GM23338 (cell line): ENCODE data around the gene ARL9. TPM values are rescaled to one million over a fixed set of nuclear protein-coding genes. Genes with fewer than 3 reads are reported as not detected.

Experiments used
- ATAC-seq: fragments of 200-7000 bp; cut with Tn5 transposase; 3 replicates; pipeline ENCODE4 v1.9.1; 2020
- DNase-seq: peaks from one replicate; pipeline ENCODE4 v3.0.0-alpha.2; 2015; ENCODE audit warnings: low spot score
- H2AFZ ChIP-seq: fragments of 200-600 bp; sonication (generic); 2 replicates; pipeline ENCODE4 v1.8.0; 2016; ENCODE audit warnings: antibody characterized with exemption, mild to moderate bottlenecking, moderate library complexity
- H3F3A ChIP-seq: fragments of 200-600 bp; sonication (generic); replicated peaks from 2 replicates; pipeline ENCODE4 v1.8.0; 2017; ENCODE audit warnings: antibody characterized with exemption, mixed run types, low read depth
- H3K27ac ChIP-seq: fragments of 200-600 bp; sonication (generic); 2 replicates; pipeline ENCODE4 v1.6.1; 2016; ENCODE audit warnings: low read depth
- H3K27me3 ChIP-seq: fragments of 200-600 bp; sonication (generic); 2 replicates; pipeline ENCODE4 v1.8.0; 2016; ENCODE audit warnings: mild to moderate bottlenecking, mixed run types, moderate library complexity; ENCODE audit not compliant: insufficient read depth
- H3K36me3 ChIP-seq: fragments of 200-600 bp; sonication (generic); 2 replicates; pipeline ENCODE4 v1.8.0; 2016; ENCODE audit warnings: mild to moderate bottlenecking; ENCODE audit not compliant: insufficient read depth
- H3K4me1 ChIP-seq: fragments of 200-600 bp; sonication (generic); 2 replicates; pipeline ENCODE4 v1.8.0; 2016; ENCODE audit warnings: mild to moderate bottlenecking, moderate library complexity; ENCODE audit not compliant: insufficient read depth
- H3K4me2 ChIP-seq: fragments of 200-600 bp; sonication (generic); 2 replicates; pipeline ENCODE4 v1.7.1; 2017; ENCODE audit warnings: mixed run types
- H3K4me3 ChIP-seq: fragments of 200-600 bp; sonication (generic); 2 replicates; pipeline ENCODE4 v1.6.1; 2016; ENCODE audit warnings: mixed run types
- H3K79me2 ChIP-seq: fragments of 200-600 bp; sonication (generic); replicated peaks from 2 replicates; pipeline ENCODE4 v1.8.0; 2017; ENCODE audit warnings: mild to moderate bottlenecking; ENCODE audit not compliant: insufficient read depth
- H3K9me2 ChIP-seq: fragments of 200-600 bp; sonication (generic); 2 replicates; pipeline ENCODE4 v1.8.0; 2017; ENCODE audit not compliant: insufficient read depth
- H4K20me1 ChIP-seq: fragments of 200-600 bp; sonication (generic); replicated peaks from 2 replicates; pipeline ENCODE4 v1.8.0; 2017; ENCODE audit warnings: mild to moderate bottlenecking; ENCODE audit not compliant: insufficient read depth
- H3K27ac Mint-ChIP-seq: 2 replicates; pipeline ENCODE4 v1.8.0; 2020; ENCODE audit warnings: inconsistent platforms, mild to moderate bottlenecking, moderate library complexity, mixed read lengths
- H3K27me3 Mint-ChIP-seq: 3 replicates; pipeline ENCODE4 v1.8.0; 2022; ENCODE audit warnings: low read depth, mild to moderate bottlenecking, moderate library complexity, mixed read lengths, inconsistent platforms; ENCODE audit not compliant: insufficient read depth, poor library complexity
- H3K36me3 Mint-ChIP-seq: 3 replicates; pipeline ENCODE4 v1.8.0; 2021; ENCODE audit warnings: low read depth, mild to moderate bottlenecking, inconsistent platforms, moderate library complexity, mixed read lengths
- H3K4me1 Mint-ChIP-seq: 3 replicates; pipeline ENCODE4 v1.8.0; 2020; ENCODE audit warnings: mild to moderate bottlenecking, inconsistent platforms, mixed read lengths
- H3K4me3 Mint-ChIP-seq: 3 replicates; pipeline ENCODE4 v1.8.0; 2021; ENCODE audit warnings: moderate library complexity, mild to moderate bottlenecking, inconsistent platforms, mixed read lengths
- H3K9me3 Mint-ChIP-seq: 3 replicates; pipeline ENCODE4 v1.8.0; 2020; ENCODE audit warnings: moderate library complexity, mild to moderate bottlenecking, inconsistent platforms, mixed read lengths
- CREB1 ChIP-seq: fragments of 250-450 bp; sonication (Bioruptor Pico); IDR thresholded peaks from 2 replicates; pipeline ENCODE4 v1.5.0; 2020; ENCODE audit warnings: low read depth, mild to moderate bottlenecking, moderate library complexity
- CTCF ChIP-seq, 2 experiments: fragments of 200-600 bp in 1 of 2; sonication (generic) in 1 of 2; conservative IDR thresholded peaks; 2 replicates each; pipeline versions ENCODE4 v1.5.1 to v1.6.1; 2016 to 2017; ENCODE audit warnings: antibody characterized with exemption in 2 of 2, low read depth in 2 of 2, mild to moderate bottlenecking in 2 of 2, moderate library complexity in 1 of 2
- ETS1 ChIP-seq: IDR thresholded peaks from 2 replicates; pipeline ENCODE4 v1.6.1; 2016; ENCODE audit warnings: antibody characterized with exemption
- EZH2phosphoT487 ChIP-seq: fragments of 200-600 bp; sonication (generic); IDR thresholded peaks from one replicate; pipeline ENCODE4 v1.8.1; 2018; ENCODE audit warnings: antibody characterized with exemption; ENCODE audit not compliant: unreplicated experiment
- JUNB ChIP-seq: IDR thresholded peaks from one replicate; pipeline ENCODE4 v1.6.1; 2016; ENCODE audit warnings: antibody characterized with exemption; ENCODE audit not compliant: unreplicated experiment
- NANOG ChIP-seq: IDR thresholded peaks from 2 replicates; pipeline ENCODE4 v1.6.1; 2016; ENCODE audit warnings: antibody characterized with exemption, borderline replicate concordance
- POLR2AphosphoS5 ChIP-seq: IDR thresholded peaks from 2 replicates; pipeline ENCODE4 v1.6.1; 2016; ENCODE audit warnings: antibody characterized with exemption, low read depth
- REST ChIP-seq: IDR thresholded peaks from one replicate; pipeline ENCODE4 v1.6.1; 2018; ENCODE audit warnings: antibody characterized with exemption; ENCODE audit not compliant: unreplicated experiment
- ZNF114 ChIP-seq: fragments of 250-450 bp; sonication (Bioruptor Pico); IDR thresholded peaks from 2 replicates; pipeline ENCODE4 v1.5.0; 2020; ENCODE audit warnings: mild to moderate bottlenecking, moderate library complexity
- ZNF331 ChIP-seq: fragments of 250-450 bp; sonication (Bioruptor Pico); IDR thresholded peaks from 2 replicates; pipeline ENCODE4 v1.5.0; 2020; ENCODE audit warnings: low read depth, mild to moderate bottlenecking, moderate library complexity
- polyA plus RNA-seq: library from polyadenylated mRNA; unstranded; fragments of >200 nt; fragmentation: Nextera tagmentation; extraction: Ambion mirVana; gene quantifications from 2 replicates; pipeline ENCODE4 v1.2.1, GENCODE V29; 2016
- total RNA-seq: library from RNA; depleted of rRNA; stranded (reverse); fragments of >200 nt; shearing (Covaris generic); gene quantifications from 2 replicates; pipeline ENCODE4 v1.2.3, GENCODE V29; 2014

Gene ARL9
- total and polyA plus RNA-seq, 2 experiments from 2014 or later, result 0.37 TPM; not detected in 1

- Histone ChIP-seq H3K4me1 (no peaks in the 10 kb centered on the region), H3K9me2 (no peaks in the 10 kb centered on the region), H3K4me2 (peak overlapping the region; percentile 77), H4K20me1 (no peaks in the 10 kb centered on the region), H3F3A (no peaks in the 10 kb centered on the region), H2AFZ (peak overlapping the region; percentile 74; the same call in 1 of the 2 replicates), H3K79me2 (no peaks in the 10 kb centered on the region), H3K36me3 (no peaks in the 10 kb centered on the region), H3K4me3 (peak overlapping the region; percentile 45), H3K27ac (no peak overlapping the region), H3K27me3 (peaks cover 12% of the 10 kb centered on the region)
- Mint-ChIP-seq H3K4me1 (no peaks in the 10 kb centered on the region), H3K9me3 (no peaks in the 10 kb centered on the region; the same call in 2 of the 3 replicates), H3K36me3 (no peaks in the 10 kb centered on the region), H3K27ac (no peak overlapping the region), H3K27me3 (peaks cover 5% of the 10 kb centered on the region), H3K4me3 (peak overlapping the region; percentile 68; the same call in 2 of the 3 replicates)
- DNase-seq (peak; percentile 87), ATAC-seq (peak; percentile 99)
- TF ChIP-seq EZH2phosphoT487 (no peak), CREB1 (peak; percentile 74), POLR2AphosphoS5 (no peak), ZNF114 (CRISPR knock-in tag) (no peak), NANOG (no peak), JUNB (no peak), ZNF331 (CRISPR knock-in tag) (no peak), REST (no peak), CTCF (conservative IDR thresholded peaks at IDR 0.05; ENCODE audit: low read depth in 2 of 2) (peak; percentile 86 to 98)
Observed at GRCh38 chr4:56544573-56545131, 39.1 kb downstream of the ARL9 start.

- Histone ChIP-seq H3K4me3 (no peak overlapping the region), H3K9me2 (peaks cover 4% of the 10 kb centered on the region; the same call in 1 of the 2 replicates), H3K27ac (no peak overlapping the region), H3F3A (no peaks in the 10 kb centered on the region), H2AFZ (no peak overlapping the region), H3K27me3 (no peaks in the 10 kb centered on the region), H4K20me1 (no peaks in the 10 kb centered on the region), H3K79me2 (no peaks in the 10 kb centered on the region), H3K4me2 (no peak overlapping the region), H3K4me1 (no peaks in the 10 kb centered on the region), H3K36me3 (no peaks in the 10 kb centered on the region)
- Mint-ChIP-seq H3K36me3 (no peaks in the 10 kb centered on the region), H3K27ac (no peak overlapping the region), H3K9me3 (no peaks in the 10 kb centered on the region), H3K4me1 (peaks cover 3% of the 10 kb centered on the region; the same call in 2 of the 3 replicates), H3K4me3 (no peak overlapping the region), H3K27me3 (no peaks in the 10 kb centered on the region)
- no peak for DNase-seq
- no peak; the same call in 1 of the 3 replicates for ATAC-seq
- no peak for TF ChIP-seq ZNF114 (CRISPR knock-in tag)
- no peak for TF ChIP-seq CREB1
- TF ChIP-seq REST, result no peak
- TF ChIP-seq ETS1, result no peak
- no peak for TF ChIP-seq NANOG
- TF ChIP-seq EZH2phosphoT487, result no peak
- TF ChIP-seq POLR2AphosphoS5, result no peak
- no peak for TF ChIP-seq CTCF (conservative IDR thresholded peaks at IDR 0.05; ENCODE audit: low read depth in 2 of 2)
Observed at GRCh38 chr4:56550642-56551041, 45.1 kb downstream of the ARL9 start.
